Measurements from ENCODE around the gene CLDN9. TPM values are rescaled to one million over a fixed set of nuclear protein-coding genes. Genes with fewer than 3 reads are reported as not detected.
A peak's percentile ranks its signal among the peaks of the same experiment; 100 is the strongest.

The CLDN9 gene
- total and polyA plus RNA-seq, 5 donors from 2014 or later: not detected

- H3K9me3 ChIP-seq (ENCODE audit: control insufficient read depth in 2 of 2, low read length in 2 of 2): no peaks in the 10 kb centered on the region
- Mint-ChIP-seq H3K4me3 (peak overlapping the region in 1 of 4 donors; percentile 8), H3K36me3 (no peaks in the 10 kb centered on the region), H3K27ac (no peak overlapping the region), H3K27me3 (peaks cover 34% of the 10 kb centered on the region), H3K4me1 (peaks cover 0 to 26% (median 14%) of the 10 kb centered on the region in 4 donors), H3K9me3 (no peaks in the 10 kb centered on the region)
- no peak overlapping the region for H3K4me3 ChIP-seq (ENCODE audit: low read depth, low read length)
- H3K36me3 ChIP-seq (ENCODE audit: control insufficient read depth, insufficient read depth, low read length): no peaks in the 10 kb centered on the region
- H3K27me3 ChIP-seq (ENCODE audit: control insufficient read depth, insufficient read depth, low read length): no peaks in the 10 kb centered on the region
- ATAC-seq (ENCODE audit: low read depth in 2 of 2) (no peak), DNase-seq (no peak)
- peaks cover 24% of the 10 kb centered on the region for H3K4me1 ChIP-seq (ENCODE audit: control insufficient read depth, insufficient read depth, low read length, poor library complexity, severe bottlenecking)
- H3K27ac ChIP-seq (ENCODE audit: insufficient read depth, low read length, poor library complexity, severe bottlenecking): no peak overlapping the region
Observed at GRCh38 chr16:3010510-3010909, 2.2 kb upstream of the CLDN9 start.

DNA sequence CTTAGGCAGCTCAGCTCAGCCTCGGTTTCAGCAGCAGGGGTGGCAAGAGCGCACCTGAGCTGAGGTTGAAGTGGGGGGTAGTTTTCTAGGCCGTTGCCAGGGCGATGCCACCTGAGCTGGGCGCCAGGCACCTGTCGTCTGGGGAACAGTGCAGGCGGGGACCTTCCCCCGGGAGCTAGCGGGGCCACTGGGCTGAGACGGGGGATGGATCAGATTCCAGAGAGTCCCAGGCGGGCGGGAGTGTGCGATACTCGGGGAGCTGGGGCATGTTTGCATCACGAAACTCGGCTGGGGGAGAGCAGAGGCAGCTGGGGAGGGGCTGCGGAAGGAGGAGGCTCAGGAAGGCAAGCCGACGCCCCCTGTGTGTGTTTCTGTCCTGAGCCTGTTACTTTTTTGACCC is 477 bp upstream of the CLDN9 start:
- no peaks in the 10 kb centered on the region for H3K9me3 ChIP-seq (ENCODE audit: control insufficient read depth in 2 of 2, low read length in 2 of 2)
- no peak for DNase-seq
- H3K27me3 ChIP-seq (ENCODE audit: control insufficient read depth, insufficient read depth, low read length): no peaks in the 10 kb centered on the region
- Mint-ChIP-seq H3K27me3 (peaks cover 34% of the 10 kb centered on the region), H3K9me3 (no peaks in the 10 kb centered on the region), H3K4me1 (peaks cover 0 to 19% (median 8%) of the 10 kb centered on the region in 4 donors), H3K27ac (no peak overlapping the region), H3K36me3 (no peaks in the 10 kb centered on the region), H3K4me3 (peak overlapping the region in 1 of 4 donors; percentile 32)
- no peaks in the 10 kb centered on the region for H3K36me3 ChIP-seq (ENCODE audit: control insufficient read depth, insufficient read depth, low read length)
- no peak for ATAC-seq (ENCODE audit: low read depth in 2 of 2)
- no peak overlapping the region for H3K27ac ChIP-seq (ENCODE audit: insufficient read depth, low read length, poor library complexity, severe bottlenecking)
- H3K4me3 ChIP-seq (ENCODE audit: low read depth, low read length): no peak overlapping the region
- H3K4me1 ChIP-seq (ENCODE audit: control insufficient read depth, insufficient read depth, low read length, poor library complexity, severe bottlenecking): peaks cover 18% of the 10 kb centered on the region

- Histone ChIP-seq H3K9me3 (ENCODE audit: control insufficient read depth in 2 of 2, low read length in 2 of 2) (no peaks in the 10 kb centered on the region), H3K4me3 (ENCODE audit: low read depth, low read length) (no peak overlapping the region), H3K4me1 (ENCODE audit: control insufficient read depth, insufficient read depth, low read length, poor library complexity, severe bottlenecking) (peaks cover 10% of the 10 kb centered on the region), H3K36me3 (ENCODE audit: control insufficient read depth, insufficient read depth, low read length) (no peaks in the 10 kb centered on the region), H3K27ac (ENCODE audit: insufficient read depth, low read length, poor library complexity, severe bottlenecking) (no peak overlapping the region), H3K27me3 (ENCODE audit: control insufficient read depth, insufficient read depth, low read length) (no peaks in the 10 kb centered on the region)
- Mint-ChIP-seq H3K9me3 (no peaks in the 10 kb centered on the region), H3K27me3 (peaks cover 26% of the 10 kb centered on the region), H3K4me3 (no peak overlapping the region), H3K27ac (no peak overlapping the region), H3K4me1 (peaks cover 0 to 13% (median 2%) of the 10 kb centered on the region in 4 donors), H3K36me3 (no peaks in the 10 kb centered on the region)
- ATAC-seq (ENCODE audit: low read depth in 2 of 2): no peak
- DNase-seq: no peak
Observed at GRCh38 chr16:3013491-3013951, 798 bp downstream of the CLDN9 start.

GRCh38 chr16:3013998-3014690 is 1.4 kb downstream of the CLDN9 start:
- Mint-ChIP-seq H3K9me3 (no peaks in the 10 kb centered on the region), H3K4me3 (peak overlapping the region in 1 of 4 donors; percentile 46), H3K27me3 (peaks cover 26% of the 10 kb centered on the region), H3K4me1 (peaks cover 0 to 11% (median under 1%) of the 10 kb centered on the region in 4 donors), H3K27ac (no peak overlapping the region), H3K36me3 (no peaks in the 10 kb centered on the region)
- Histone ChIP-seq H3K4me1 (ENCODE audit: control insufficient read depth, insufficient read depth, low read length, poor library complexity, severe bottlenecking) (peaks cover 5% of the 10 kb centered on the region), H3K9me3 (ENCODE audit: control insufficient read depth in 2 of 2, low read length in 2 of 2) (no peaks in the 10 kb centered on the region), H3K4me3 (ENCODE audit: low read depth, low read length) (no peak overlapping the region), H3K27ac (ENCODE audit: insufficient read depth, low read length, poor library complexity, severe bottlenecking) (no peak overlapping the region), H3K27me3 (ENCODE audit: control insufficient read depth, insufficient read depth, low read length) (no peaks in the 10 kb centered on the region), H3K36me3 (ENCODE audit: control insufficient read depth, insufficient read depth, low read length) (no peaks in the 10 kb centered on the region)
- DNase-seq (no peak), ATAC-seq (ENCODE audit: low read depth in 2 of 2) (no peak)

- no peak for DNase-seq
- ATAC-seq (ENCODE audit: low read depth in 2 of 2): no peak
- peaks cover 0 to 17% (median 3%) of the 10 kb centered on the region in 4 donors for H3K4me1 Mint-ChIP-seq
- H3K36me3 Mint-ChIP-seq: no peaks in the 10 kb centered on the region
- H3K27ac ChIP-seq (ENCODE audit: insufficient read depth, low read length, poor library complexity, severe bottlenecking): no peak overlapping the region
- peaks cover 26% of the 10 kb centered on the region for H3K27me3 Mint-ChIP-seq
- H3K36me3 ChIP-seq (ENCODE audit: control insufficient read depth, insufficient read depth, low read length): no peaks in the 10 kb centered on the region
- H3K4me3 ChIP-seq (ENCODE audit: low read depth, low read length): no peak overlapping the region
- H3K4me1 ChIP-seq (ENCODE audit: control insufficient read depth, insufficient read depth, low read length, poor library complexity, severe bottlenecking): peaks cover 12% of the 10 kb centered on the region
- no peaks in the 10 kb centered on the region for H3K27me3 ChIP-seq (ENCODE audit: control insufficient read depth, insufficient read depth, low read length)
- no peak overlapping the region for H3K4me3 Mint-ChIP-seq
- H3K9me3 Mint-ChIP-seq: no peaks in the 10 kb centered on the region
- no peak overlapping the region for H3K27ac Mint-ChIP-seq
- H3K9me3 ChIP-seq (ENCODE audit: control insufficient read depth in 2 of 2, low read length in 2 of 2): no peaks in the 10 kb centered on the region
Observed at GRCh38 chr16:3014971-3015370, 2.2 kb downstream of the CLDN9 start.

GRCh38 chr16:3015865-3016521 is 3.3 kb downstream of the CLDN9 start:
- peak overlapping the region in 1 of 4 donors; percentile 82 for H3K4me3 Mint-ChIP-seq

GRCh38 chr16:3017344-3017743 is 4.6 kb downstream of the CLDN9 start:
- H3K36me3 ChIP-seq (ENCODE audit: control insufficient read depth, insufficient read depth, low read length): no peaks in the 10 kb centered on the region
- ATAC-seq (ENCODE audit: low read depth in 2 of 2) (no peak), DNase-seq (no peak)
- H3K4me1 ChIP-seq (ENCODE audit: control insufficient read depth, insufficient read depth, low read length, poor library complexity, severe bottlenecking): peaks cover 33% of the 10 kb centered on the region
- H3K27me3 ChIP-seq (ENCODE audit: control insufficient read depth, insufficient read depth, low read length): no peaks in the 10 kb centered on the region
- H3K9me3 ChIP-seq (ENCODE audit: control insufficient read depth in 2 of 2, low read length in 2 of 2): no peaks in the 10 kb centered on the region
- no peak overlapping the region for H3K27ac ChIP-seq (ENCODE audit: insufficient read depth, low read length, poor library complexity, severe bottlenecking)
- Mint-ChIP-seq H3K27ac (no peak overlapping the region), H3K27me3 (peaks cover 21% of the 10 kb centered on the region), H3K9me3 (no peaks in the 10 kb centered on the region), H3K4me1 (peaks cover 0 to 35% (median 14%) of the 10 kb centered on the region in 4 donors), H3K36me3 (no peaks in the 10 kb centered on the region), H3K4me3 (peak overlapping the region in 1 of 4 donors; percentile 29)
- no peak overlapping the region for H3K4me3 ChIP-seq (ENCODE audit: low read depth, low read length)

More at GRCh38 chr16:3015865-3016521, 3.3 kb downstream of the CLDN9 start:
- DNase-seq (no peak), ATAC-seq (ENCODE audit: low read depth in 2 of 2) (no peak)
- H3K9me3 Mint-ChIP-seq: no peaks in the 10 kb centered on the region
- H3K27ac Mint-ChIP-seq: no peak overlapping the region
- Histone ChIP-seq H3K27ac (ENCODE audit: insufficient read depth, low read length, poor library complexity, severe bottlenecking) (no peak overlapping the region), H3K36me3 (ENCODE audit: control insufficient read depth, insufficient read depth, low read length) (no peaks in the 10 kb centered on the region), H3K4me1 (ENCODE audit: control insufficient read depth, insufficient read depth, low read length, poor library complexity, severe bottlenecking) (peaks cover 19% of the 10 kb centered on the region), H3K27me3 (ENCODE audit: control insufficient read depth, insufficient read depth, low read length) (no peaks in the 10 kb centered on the region), H3K4me3 (ENCODE audit: low read depth, low read length) (no peak overlapping the region), H3K9me3 (ENCODE audit: control insufficient read depth in 2 of 2, low read length in 2 of 2) (no peaks in the 10 kb centered on the region)
- peaks cover 26% of the 10 kb centered on the region for H3K27me3 Mint-ChIP-seq
- no peaks in the 10 kb centered on the region for H3K36me3 Mint-ChIP-seq
- peaks cover 0 to 23% (median 4%) of the 10 kb centered on the region in 4 donors for H3K4me1 Mint-ChIP-seq
